Measurements from ENCODE around the gene PNLIP. TPM values are rescaled to one million over a fixed set of nuclear protein-coding genes. Genes with fewer than 3 reads are reported as not detected.

Gene PNLIP
- total and polyA plus RNA-seq, 12 donors: 0.10 to 2.1 (median 1.9) TPM; not detected in 4

DNA sequence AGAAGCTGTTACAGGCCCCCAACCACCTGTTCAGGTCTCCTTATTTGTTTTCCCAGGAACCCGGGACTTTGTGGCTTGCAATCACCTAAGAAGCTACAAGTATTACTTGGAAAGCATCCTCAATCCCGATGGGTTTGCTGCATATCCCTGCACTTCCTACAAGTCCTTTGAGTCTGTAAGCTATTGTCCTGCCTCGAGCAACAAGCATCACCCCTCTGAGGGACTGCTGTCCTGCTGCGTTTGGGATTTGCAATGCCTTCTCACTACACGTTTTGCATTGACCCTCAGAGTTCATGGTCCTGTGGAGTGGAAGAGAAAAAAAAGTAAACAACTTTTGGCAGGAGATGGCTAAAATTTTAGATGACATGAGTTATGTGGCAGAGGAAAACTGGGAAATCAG, 54.3 kb downstream of the PNLIP start:
- WGBS, 2 donors: 49 to 51% methylated on average over 5 of the region's 5 CpGs

DNA sequence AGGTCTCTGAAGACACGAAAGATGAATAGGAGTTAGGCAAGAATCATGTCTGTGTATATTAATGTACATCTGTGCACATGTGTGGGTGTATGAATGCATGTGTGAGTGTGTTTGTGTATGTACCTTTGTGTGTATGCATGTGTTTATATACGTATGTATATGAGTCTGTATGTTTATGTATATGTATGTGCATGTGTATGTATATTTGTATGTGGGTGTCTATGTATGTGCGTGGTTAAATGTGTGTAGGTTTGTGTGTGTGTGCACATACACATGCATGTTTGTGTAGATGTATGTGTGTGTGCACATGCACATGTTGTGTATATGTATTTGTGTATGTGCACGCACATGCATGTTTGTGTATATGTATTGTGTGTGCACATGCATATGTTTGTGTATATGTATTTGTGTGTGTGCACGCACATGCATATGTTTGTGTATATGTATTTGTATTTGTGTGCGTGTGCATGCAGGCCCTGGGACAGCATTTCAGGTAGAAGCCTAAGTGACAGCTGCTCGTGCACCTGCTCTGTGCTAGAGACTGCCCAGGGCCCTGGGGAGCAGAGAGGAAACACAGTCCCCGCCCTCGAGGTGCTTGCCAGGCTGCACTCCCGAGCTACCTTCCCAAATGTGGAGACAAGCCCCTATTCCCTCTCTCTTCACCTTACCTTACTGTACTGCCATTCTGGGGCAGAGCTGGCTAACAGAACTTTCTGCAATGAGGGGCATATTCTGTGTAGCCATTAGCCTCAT, 57.1 kb downstream of the PNLIP start:
- H3K4me1 ChIP-seq: no peaks in the 10 kb centered on the region
- H3K27me3 ChIP-seq: peaks cover 0 to 6% (median 0%) of the 10 kb centered on the region in 7 donors
- H3K4me3 ChIP-seq: no peak overlapping the region
- intact Hi-C loops (cut with DNase I): no loop called here
- 81% methylated on average over 10 of the region's 10 CpGs for WGBS, 2 donors
- ATAC-seq (no peak), DNase-seq (no peak)
- TF ChIP-seq, protein P1, sequence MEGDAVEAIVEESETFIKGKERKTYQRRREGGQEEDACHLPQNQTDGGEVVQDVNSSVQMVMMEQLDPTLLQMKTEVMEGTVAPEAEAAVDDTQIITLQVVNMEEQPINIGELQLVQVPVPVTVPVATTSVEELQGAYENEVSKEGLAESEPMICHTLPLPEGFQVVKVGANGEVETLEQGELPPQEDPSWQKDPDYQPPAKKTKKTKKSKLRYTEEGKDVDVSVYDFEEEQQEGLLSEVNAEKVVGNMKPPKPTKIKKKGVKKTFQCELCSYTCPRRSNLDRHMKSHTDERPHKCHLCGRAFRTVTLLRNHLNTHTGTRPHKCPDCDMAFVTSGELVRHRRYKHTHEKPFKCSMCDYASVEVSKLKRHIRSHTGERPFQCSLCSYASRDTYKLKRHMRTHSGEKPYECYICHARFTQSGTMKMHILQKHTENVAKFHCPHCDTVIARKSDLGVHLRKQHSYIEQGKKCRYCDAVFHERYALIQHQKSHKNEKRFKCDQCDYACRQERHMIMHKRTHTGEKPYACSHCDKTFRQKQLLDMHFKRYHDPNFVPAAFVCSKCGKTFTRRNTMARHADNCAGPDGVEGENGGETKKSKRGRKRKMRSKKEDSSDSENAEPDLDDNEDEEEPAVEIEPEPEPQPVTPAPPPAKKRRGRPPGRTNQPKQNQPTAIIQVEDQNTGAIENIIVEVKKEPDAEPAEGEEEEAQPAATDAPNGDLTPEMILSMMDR (IDR thresholded peaks at IDR 0.05): no peak
- H3K9me3 ChIP-seq: no peaks in the 10 kb centered on the region
- no peak overlapping the region for H3K27ac ChIP-seq
- H3K36me3 ChIP-seq: no peaks in the 10 kb centered on the region

More for the DNA sequence above, 54.3 kb downstream of the PNLIP start:
- H3K4me3 ChIP-seq: no peak overlapping the region
- no peaks in the 10 kb centered on the region for H3K4me1 ChIP-seq
- intact Hi-C loops (cut with DNase I): no loop called here
- no peaks in the 10 kb centered on the region for H3K9me3 ChIP-seq
- TF ChIP-seq, protein P1 (IDR thresholded peaks at IDR 0.05): no peak
- ATAC-seq: no peak
- DNase-seq: no peak
- no peak overlapping the region for H3K27ac ChIP-seq
- H3K36me3 ChIP-seq: no peaks in the 10 kb centered on the region
- H3K27me3 ChIP-seq: peaks cover 0 to 11% (median 7%) of the 10 kb centered on the region in 7 donors

DNA sequence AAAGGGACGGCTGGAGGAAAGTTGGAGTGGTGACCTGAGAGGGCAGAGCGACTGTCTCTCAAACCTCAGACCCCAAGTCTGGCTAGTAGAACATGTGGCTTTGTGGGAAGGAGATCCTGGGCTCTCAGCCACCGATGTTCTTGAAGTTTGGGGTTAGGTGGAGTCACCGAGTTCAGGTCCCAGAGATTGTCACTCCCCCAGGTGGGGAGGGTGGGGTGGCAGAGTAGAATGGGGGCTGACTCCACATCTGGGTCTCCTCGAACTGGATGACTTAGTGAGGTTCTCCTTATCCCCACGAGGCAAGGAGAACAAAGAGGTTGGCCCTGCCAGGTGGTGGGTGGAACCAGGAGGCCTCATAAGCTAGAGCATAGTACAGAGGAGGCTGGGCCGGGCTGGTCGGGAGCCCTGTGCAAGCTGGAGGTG, 60.3 kb downstream of the PNLIP start:
- Histone ChIP-seq H3K4me1 (peaks cover 0 to 8% (median 0%) of the 10 kb centered on the region in 9 donors), H3K9me3 (no peaks in the 10 kb centered on the region), H3K27me3 (peaks cover 0 to 32% (median 26%) of the 10 kb centered on the region in 7 donors), H3K36me3 (no peaks in the 10 kb centered on the region), H3K27ac (no peak overlapping the region), H3K4me3 (no peak overlapping the region)
- TF ChIP-seq, protein P1 (IDR thresholded peaks at IDR 0.05): no peak
- DNase-seq (no peak), ATAC-seq (no peak)
- 62 to 76% methylated on average over 8 of the region's 8 CpGs for WGBS, 2 donors
- intact Hi-C loops (cut with DNase I): no loop called here

DNA sequence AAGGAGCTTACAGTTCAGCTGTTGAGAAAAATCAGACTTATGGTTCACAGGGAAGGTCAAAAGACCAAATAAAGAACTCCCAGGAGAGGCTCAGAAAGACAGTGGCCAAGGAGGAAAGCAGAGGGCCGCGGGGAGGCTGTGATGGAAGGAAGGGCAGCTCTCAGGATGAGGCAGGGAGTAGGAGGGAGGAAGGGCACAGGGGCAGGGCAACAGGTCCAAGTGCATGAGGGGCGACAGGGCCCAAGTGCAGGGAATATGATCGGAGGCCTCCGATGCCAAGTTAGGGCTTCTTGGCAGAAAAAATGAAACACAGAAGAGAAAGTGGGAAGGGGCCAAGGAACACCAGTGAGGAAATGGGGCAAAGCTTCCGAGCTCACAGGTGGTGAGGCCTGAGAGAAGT, 61.6 kb downstream of the PNLIP start:
- Histone ChIP-seq H3K27ac (no peak overlapping the region), H3K27me3 (peaks cover 0 to 35% (median 25%) of the 10 kb centered on the region in 7 donors), H3K4me3 (no peak overlapping the region), H3K9me3 (no peaks in the 10 kb centered on the region), H3K4me1 (peaks cover 0 to 8% (median 0%) of the 10 kb centered on the region in 9 donors), H3K36me3 (no peaks in the 10 kb centered on the region)
- intact Hi-C loops (cut with DNase I): no loop called here
- DNase-seq: no peak
- no peak for ATAC-seq
- 73 to 79% methylated on average over 6 of the region's 6 CpGs for WGBS, 2 donors
- TF ChIP-seq, protein P1 (IDR thresholded peaks at IDR 0.05): no peak
